ENCODE results near the gene ZNF831.

- TF ChIP-seq CTCF (IDR thresholded peaks at IDR 0.05) = no peak
- TF ChIP-seq POLR2A (IDR thresholded peaks at IDR 0.05) = no peak
These were observed 4.9 kb upstream of the ZNF831 start for GRCh38 chr20:59158673-59159072.
